MM.1S (cell line): ENCODE data around the gene SPOCK1.

Source experiments
- DNase-seq: peaks from one replicate; pipeline ENCODE4 v3.0.0-alpha.2; 2015
- H2AFZ ChIP-seq: fragments of 300-600 bp; sonication (generic); 2 replicates; pipeline ENCODE4 v1.6.0; 2016; ENCODE audit warnings: antibody characterized with exemption, low read length
- H3F3A ChIP-seq: fragments of 300-600 bp; sonication (generic); 2 replicates; pipeline ENCODE4 v1.6.1; 2016; ENCODE audit warnings: mild to moderate bottlenecking, antibody characterized with exemption, low read length, moderate library complexity, mixed read lengths; ENCODE audit not compliant: insufficient read depth
- H3K27ac ChIP-seq: fragments of 300-600 bp; sonication (generic); 2 replicates; pipeline ENCODE4 v1.5.1; 2016; ENCODE audit warnings: mild to moderate bottlenecking, low read length
- H3K27me3 ChIP-seq: fragments of 300-600 bp; sonication (generic); replicated peaks from 2 replicates; pipeline ENCODE4 v1.6.0; 2016; ENCODE audit warnings: low read length; ENCODE audit not compliant: insufficient read depth
- H3K36me3 ChIP-seq: fragments of 300-600 bp; sonication (generic); replicated peaks from 2 replicates; pipeline ENCODE4 v1.6.1; 2016; ENCODE audit warnings: mild to moderate bottlenecking, low read length, mixed read lengths; ENCODE audit not compliant: insufficient read depth
- H3K4me1 ChIP-seq: fragments of 300-600 bp; sonication (generic); 2 replicates; pipeline ENCODE4 v1.6.1; 2016; ENCODE audit warnings: low read length, mixed read lengths
- H3K4me2 ChIP-seq: fragments of 300-600 bp; sonication (generic); 2 replicates; pipeline ENCODE4 v1.6.0; 2016; ENCODE audit warnings: low read depth, low read length
- H3K4me3 ChIP-seq: fragments of 300-600 bp; sonication (generic); 2 replicates; pipeline ENCODE4 v1.5.1; 2016; ENCODE audit warnings: low read length, mixed read lengths
- H3K79me2 ChIP-seq: fragments of 300-600 bp; sonication (generic); 2 replicates; pipeline ENCODE4 v1.6.1; 2016; ENCODE audit warnings: mixed run types, low read length, mixed read lengths
- H3K9ac ChIP-seq: fragments of 300-600 bp; sonication (generic); 2 replicates; pipeline ENCODE4 v1.6.1; 2016; ENCODE audit warnings: low read length, mixed read lengths
- H3K9me2 ChIP-seq: fragments of 300-600 bp; sonication (generic); replicated peaks from 2 replicates; pipeline ENCODE4 v1.6.1; 2016; ENCODE audit warnings: mild to moderate bottlenecking, low read length, mixed read lengths; ENCODE audit not compliant: insufficient read depth
- H3K9me3 ChIP-seq: fragments of 300-600 bp; sonication (generic); replicated peaks from 2 replicates; pipeline ENCODE4 v1.6.1; 2016; ENCODE audit warnings: mild to moderate bottlenecking, low read length, mixed read lengths; ENCODE audit not compliant: insufficient read depth
- H4K20me1 ChIP-seq: fragments of 300-600 bp; sonication (generic); 2 replicates; pipeline ENCODE4 v1.6.1; 2016; ENCODE audit warnings: mild to moderate bottlenecking, low read length, moderate library complexity, mixed read lengths; ENCODE audit not compliant: insufficient read depth
- CTCF ChIP-seq: fragments of 300-600 bp; sonication (generic); IDR thresholded peaks from 2 replicates; pipeline ENCODE4 v1.5.1; 2016; ENCODE audit warnings: antibody characterized with exemption, low read length, mixed read lengths
- EZH2 ChIP-seq: fragments of 300-600 bp; sonication (generic); optimal IDR thresholded peaks from 2 replicates; pipeline ENCODE3; 2017; ENCODE audit warnings: low read depth, mild to moderate bottlenecking, antibody characterized with exemption, low read length, mixed read lengths
- EZH2phosphoT487 ChIP-seq: fragments of 300-600 bp; sonication (generic); IDR thresholded peaks from 2 replicates; pipeline ENCODE4 v1.6.1; 2018; ENCODE audit warnings: antibody characterized with exemption, low read length

Gene SPOCK1

GRCh38 chr5:137207023-137207760 is 291.9 kb downstream of the SPOCK1 start:
- H3K79me2 ChIP-seq: no peaks in the 10 kb centered on the region
- no peaks in the 10 kb centered on the region for H3K36me3 ChIP-seq
- TF ChIP-seq EZH2 (no peak), EZH2phosphoT487 (no peak), CTCF (no peak)
- no peaks in the 10 kb centered on the region for H3F3A ChIP-seq
- H3K4me3 ChIP-seq: no peak overlapping the region
- DNase-seq: no peak
- no peaks in the 10 kb centered on the region for H3K9me2 ChIP-seq
- H3K4me1 ChIP-seq: no peaks in the 10 kb centered on the region
- no peaks in the 10 kb centered on the region for H3K9me3 ChIP-seq
- no peaks in the 10 kb centered on the region for H4K20me1 ChIP-seq
- H3K27ac ChIP-seq: no peak overlapping the region
- H3K27me3 ChIP-seq: no peaks in the 10 kb centered on the region
- H3K9ac ChIP-seq: no peak overlapping the region
- H3K4me2 ChIP-seq: no peak overlapping the region
- H2AFZ ChIP-seq: no peak overlapping the region

GRCh38 chr5:137206030-137206715 is 293.0 kb downstream of the SPOCK1 start:
- H3K79me2 ChIP-seq: no peaks in the 10 kb centered on the region
- no peaks in the 10 kb centered on the region for H4K20me1 ChIP-seq
- TF ChIP-seq EZH2 (no peak), EZH2phosphoT487 (no peak), CTCF (no peak)
- H3K27ac ChIP-seq: no peak overlapping the region
- H3K4me2 ChIP-seq: no peak overlapping the region
- no peaks in the 10 kb centered on the region for H3K9me3 ChIP-seq
- no peaks in the 10 kb centered on the region for H3F3A ChIP-seq
- H3K27me3 ChIP-seq: no peaks in the 10 kb centered on the region
- no peaks in the 10 kb centered on the region for H3K9me2 ChIP-seq
- no peaks in the 10 kb centered on the region for H3K36me3 ChIP-seq
- no peak overlapping the region for H3K4me3 ChIP-seq
- H2AFZ ChIP-seq: no peak overlapping the region
- DNase-seq: no peak
- no peaks in the 10 kb centered on the region for H3K4me1 ChIP-seq
- H3K9ac ChIP-seq: no peak overlapping the region

GRCh38 chr5:137205231-137206027 is 293.7 kb downstream of the SPOCK1 start:
- H3F3A ChIP-seq: no peaks in the 10 kb centered on the region
- no peak overlapping the region for H3K27ac ChIP-seq
- H3K4me1 ChIP-seq: no peaks in the 10 kb centered on the region
- H3K36me3 ChIP-seq: no peaks in the 10 kb centered on the region
- TF ChIP-seq CTCF (no peak), EZH2phosphoT487 (no peak)
- H3K9me3 ChIP-seq: no peaks in the 10 kb centered on the region
- no peaks in the 10 kb centered on the region for H3K27me3 ChIP-seq
- H4K20me1 ChIP-seq: no peaks in the 10 kb centered on the region
- no peak for DNase-seq
- no peaks in the 10 kb centered on the region for H3K9me2 ChIP-seq
- H3K79me2 ChIP-seq: no peaks in the 10 kb centered on the region
- H3K4me2 ChIP-seq: no peak overlapping the region
- no peak overlapping the region for H2AFZ ChIP-seq
- no peak overlapping the region for H3K4me3 ChIP-seq
- no peak overlapping the region for H3K9ac ChIP-seq
